H9 (cell line): ENCODE measurements around the gene KAT14. TPM values are rescaled to one million over a fixed set of nuclear protein-coding genes. Genes with fewer than 3 reads are reported as not detected.
A peak's percentile ranks its signal among the peaks of the same experiment; 100 is the strongest.
"Not testable (repeated sequence)": the region's sequence is repeated elsewhere in the genome, so short reads cannot be mapped to it uniquely, and the experiment has no call there.

Experiments
- DNase-seq: peaks from one replicate; pipeline ENCODE4 v3.0.0-alpha.2; 2017
- H2AFZ ChIP-seq: one replicate; pipeline ENCODE4 v1.6.1; 2013; ENCODE audit warnings: mild to moderate bottlenecking, low read length, control low read depth, moderate library complexity
- H2AK5ac ChIP-seq: 2 replicates; pipeline ENCODE4 v1.6.1; 2013; ENCODE audit warnings: low read length, control low read depth, mixed read lengths; ENCODE audit not compliant: insufficient read length
- H2BK120ac ChIP-seq: one replicate; pipeline ENCODE4 v1.6.1; 2013; ENCODE audit warnings: low read depth, mild to moderate bottlenecking, low read length, control low read depth, inconsistent platforms; ENCODE audit not compliant: poor library complexity, severe bottlenecking
- H2BK12ac ChIP-seq: 2 replicates; pipeline ENCODE4 v1.6.1; 2013; ENCODE audit warnings: low read length, control low read depth, mixed read lengths, low read depth; ENCODE audit not compliant: insufficient read length
- H2BK15ac ChIP-seq: 2 replicates; pipeline ENCODE4 v1.6.1; 2013; ENCODE audit warnings: low read depth, low read length, control low read depth
- H2BK20ac ChIP-seq: one replicate; pipeline ENCODE4 v1.6.1; 2013; ENCODE audit warnings: low read depth, mild to moderate bottlenecking, low read length, control low read depth, inconsistent platforms; ENCODE audit not compliant: poor library complexity, severe bottlenecking
- H2BK5ac ChIP-seq: 2 replicates; pipeline ENCODE4 v1.6.1; 2013; ENCODE audit warnings: low read length, control low read depth, mixed read lengths; ENCODE audit not compliant: insufficient read length
- H3K14ac ChIP-seq: 2 replicates; pipeline ENCODE4 v1.6.1; 2013; ENCODE audit warnings: low read length, control low read depth; ENCODE audit not compliant: insufficient read depth
- H3K18ac ChIP-seq: 2 replicates; pipeline ENCODE4 v1.6.1; 2013; ENCODE audit warnings: low read depth, mild to moderate bottlenecking, mixed read lengths, low read length, control low read depth; ENCODE audit not compliant: insufficient read length
- H3K23ac ChIP-seq: 2 replicates; pipeline ENCODE4 v1.6.1; 2013; ENCODE audit warnings: low read length, control low read depth, mixed read lengths, low read depth; ENCODE audit not compliant: insufficient read length
- H3K23me2 ChIP-seq: 2 replicates; pipeline ENCODE4 v1.6.1; 2013; ENCODE audit warnings: low read depth, mild to moderate bottlenecking, mixed read lengths, low read length, control low read depth; ENCODE audit not compliant: insufficient read length, poor library complexity, severe bottlenecking
- H3K27ac ChIP-seq: 2 replicates; pipeline ENCODE4 v1.5.1; 2013; ENCODE audit warnings: low read length, control low read depth, mixed read lengths, low read depth; ENCODE audit not compliant: insufficient read length
- H3K27me3 ChIP-seq: 2 replicates; pipeline ENCODE4 v1.6.1; 2013; ENCODE audit warnings: low read length, control low read depth, inconsistent platforms; ENCODE audit not compliant: insufficient read depth
- H3K4ac ChIP-seq: 2 replicates; pipeline ENCODE4 v1.6.1; 2013; ENCODE audit warnings: low read depth, mild to moderate bottlenecking, control low read depth, inconsistent platforms, low read length, moderate library complexity
- H3K4me1 ChIP-seq: 2 replicates; pipeline ENCODE4 v1.6.1; 2013; ENCODE audit warnings: low read length, control low read depth, inconsistent platforms; ENCODE audit not compliant: insufficient read depth
- H3K4me2 ChIP-seq: 2 replicates; pipeline ENCODE4 v1.6.1; 2013; ENCODE audit warnings: low read length, control low read depth, mixed read lengths; ENCODE audit not compliant: insufficient read length, insufficient read depth
- H3K56ac ChIP-seq: 2 replicates; pipeline ENCODE4 v1.6.1; 2013; ENCODE audit warnings: low read depth, mild to moderate bottlenecking, mixed read lengths, low read length, control low read depth; ENCODE audit not compliant: insufficient read length
- H3K79me1 ChIP-seq: 2 replicates; pipeline ENCODE4 v1.6.1; 2013; ENCODE audit warnings: low read depth, mild to moderate bottlenecking, moderate library complexity, low read length, control low read depth, inconsistent platforms; ENCODE audit not compliant: insufficient read depth, poor library complexity, severe bottlenecking
- H3K79me2 ChIP-seq: 2 replicates; pipeline ENCODE4 v1.6.1; 2013; ENCODE audit warnings: low read length, control low read depth, inconsistent platforms; ENCODE audit not compliant: insufficient read depth
- H3K9ac ChIP-seq: 2 replicates; pipeline ENCODE4 v1.6.1; 2013; ENCODE audit warnings: low read length, control low read depth, mixed read lengths; ENCODE audit not compliant: insufficient read length; ENCODE audit errors: extremely low read depth
- H3K9me3 ChIP-seq: one replicate; pipeline ENCODE4 v1.6.1; 2013; ENCODE audit warnings: low read depth, low read length, inconsistent platforms; ENCODE audit not compliant: control insufficient read depth
- H3T11ph ChIP-seq: one replicate; pipeline ENCODE4 v1.6.1; 2013; ENCODE audit warnings: mild to moderate bottlenecking, low read length, control low read depth, inconsistent platforms
- H4K20me1 ChIP-seq: one replicate; pipeline ENCODE4 v1.6.1; 2013; ENCODE audit not compliant: control insufficient read depth, insufficient read length, insufficient read depth
- H4K5ac ChIP-seq: 2 replicates; pipeline ENCODE4 v1.6.1; 2013; ENCODE audit warnings: low read depth, mild to moderate bottlenecking, mixed read lengths, low read length, control low read depth; ENCODE audit not compliant: insufficient read length
- H4K8ac ChIP-seq: replicated peaks from 2 replicates; pipeline ENCODE4 v1.6.1; 2013; ENCODE audit warnings: low read length, control low read depth, mixed read lengths, low read depth; ENCODE audit not compliant: insufficient read length
- H4K91ac ChIP-seq: 2 replicates; pipeline ENCODE4 v1.6.1; 2013; ENCODE audit warnings: low read depth, mild to moderate bottlenecking, moderate library complexity, mixed read lengths, low read length, control low read depth; ENCODE audit not compliant: insufficient read length
- H3K27ac Mint-ChIP-seq, 3 experiments: 2 replicates in 2 of 3; 3 replicates in 1 of 3; pipeline ENCODE4 v1.8.0; 2020 to 2021; ENCODE audit warnings: mixed read lengths in 3 of 3, mild to moderate bottlenecking in 1 of 3, moderate library complexity in 1 of 3
- H3K27me3 Mint-ChIP-seq: 2 replicates; pipeline ENCODE4 v1.8.0; 2021; ENCODE audit warnings: low read depth, mild to moderate bottlenecking, moderate library complexity, mixed read lengths
- H3K36me3 Mint-ChIP-seq, 3 experiments: 2 replicates in 2 of 3; 3 replicates in 1 of 3; pipeline ENCODE4 v1.8.0; 2020 to 2021; ENCODE audit warnings: low read depth in 3 of 3, mixed read lengths in 3 of 3; ENCODE audit not compliant: insufficient read depth in 1 of 3
- H3K4me1 Mint-ChIP-seq, 2 experiments: 2 replicates each; pipeline ENCODE4 v1.8.0; 2020; ENCODE audit warnings: mixed read lengths in 2 of 2
- H3K4me3 Mint-ChIP-seq, 2 experiments: 2 replicates in 1 of 2; 3 replicates in 1 of 2; pipeline ENCODE4 v1.8.0; 2020 to 2021; ENCODE audit warnings: mild to moderate bottlenecking in 2 of 2, mixed read lengths in 2 of 2, moderate library complexity in 1 of 2
- H3K9me3 Mint-ChIP-seq, 2 experiments: 2 replicates in 1 of 2; 3 replicates in 1 of 2; pipeline ENCODE4 v1.8.0; 2020; ENCODE audit warnings: mild to moderate bottlenecking in 2 of 2, mixed read lengths in 2 of 2, moderate library complexity in 1 of 2
- WGBS: extraction: QIAGEN DNeasy Blood & Tissue Kit; methylation state at CpG from one replicate; pipeline ENCODE4 v1.1.7; 2013; ENCODE audit warnings: missing lambda C conversion rate, low lambda C conversion rate, mixed read lengths; ENCODE audit not compliant: insufficient read length; ENCODE audit errors: extremely low coverage; 5-methylcytosine and 5-hydroxymethylcytosine counted together
- total RNA-seq: library from RNA; stranded (reverse); gene quantifications from 2 replicates; pipeline ENCODE4 v1.2.1, GENCODE V29; 2021
- TF ChIP-seq, protein P1 (sequence below): fragments of 200-600 bp; sonication (generic); conservative IDR thresholded peaks from 3 replicates; pipeline ENCODE4 v1.8.0; 2021; ENCODE audit warnings: antibody characterized with exemption, mild to moderate bottlenecking

Gene KAT14
- total RNA-seq, 1 experiment from 2014 or later, result 19.2 TPM

DNA sequence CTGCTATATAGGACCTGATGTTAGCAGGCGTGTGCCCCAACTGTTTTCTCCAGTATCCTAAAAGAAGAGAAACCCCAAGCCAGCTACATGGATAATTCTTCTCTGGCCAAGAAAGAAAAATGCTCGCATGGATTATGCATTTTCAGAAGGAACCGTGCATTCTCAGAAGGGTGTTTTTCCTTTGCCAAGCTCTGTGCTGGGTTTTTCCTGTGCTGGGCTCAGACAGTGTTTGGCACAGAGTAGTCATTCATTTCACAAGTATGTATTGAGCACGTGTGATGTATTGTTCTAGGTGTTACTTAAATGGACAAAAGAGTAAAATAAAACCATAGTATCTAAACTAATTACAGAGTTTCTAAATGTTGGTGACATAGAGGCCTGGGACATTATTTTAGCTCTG, 88.0 kb downstream of the KAT14 start:
- H3K27ac Mint-ChIP-seq, result peak overlapping the region in 2 of 3 experiments; percentile 95 to 97; a peak in 2 of 7 replicates
- WGBS, result no CpG with 5 or more reads among the region's 4 CpGs

DNA sequence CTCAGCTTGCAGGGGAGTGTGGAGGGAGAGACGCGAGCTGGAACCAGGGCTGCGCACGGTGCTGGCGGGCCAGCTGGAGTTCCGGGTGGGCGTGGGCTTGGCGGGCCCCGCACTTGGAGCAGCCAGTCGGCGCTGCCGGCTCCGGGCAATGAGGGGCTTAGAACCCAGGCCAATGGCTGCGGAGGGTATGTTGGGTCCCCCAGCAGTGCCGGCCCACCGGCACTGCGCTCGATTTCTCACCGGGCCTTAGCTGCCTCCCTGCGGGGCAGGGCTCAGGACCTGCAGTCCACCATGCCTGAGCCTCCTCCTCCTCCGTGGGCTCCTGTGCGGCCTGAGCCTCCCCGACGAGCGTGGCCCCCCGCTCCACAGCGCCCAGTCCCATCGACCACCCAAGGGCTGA, 89.1 kb downstream of the KAT14 start:
- H2AFZ ChIP-seq, H3K9me3 Mint-ChIP-seq, H3T11ph ChIP-seq, H4K5ac ChIP-seq, H3K23me2 ChIP-seq, H3K4me2 ChIP-seq, H3K56ac ChIP-seq, H3K27me3 ChIP-seq, H3K4me1 ChIP-seq, H4K8ac ChIP-seq, H3K14ac ChIP-seq, DNase-seq, H3K36me3 Mint-ChIP-seq, H2BK120ac ChIP-seq, H3K79me2 ChIP-seq, H3K18ac ChIP-seq, H3K9me3 ChIP-seq, H2BK15ac ChIP-seq, H3K4me3 Mint-ChIP-seq, H4K91ac ChIP-seq, H3K27me3 Mint-ChIP-seq, H2AK5ac ChIP-seq, H2BK20ac ChIP-seq, H3K9ac ChIP-seq, H3K4ac ChIP-seq, H2BK5ac ChIP-seq, H2BK12ac ChIP-seq, H3K27ac Mint-ChIP-seq, H3K27ac ChIP-seq, H4K20me1 ChIP-seq, H3K23ac ChIP-seq, H3K79me1 ChIP-seq: not testable (repeated sequence)
- H3K4me1 Mint-ChIP-seq, result peaks cover 17 to 18% of the 10 kb centered on the region in 2 experiments
- WGBS, result no CpG with 5 or more reads among the region's 28 CpGs

More for the DNA sequence above, 88.0 kb downstream of the KAT14 start:
- no peaks in the 10 kb centered on the region for H3K23me2 ChIP-seq
- no peak overlapping the region for H2BK120ac ChIP-seq
- no peak overlapping the region for H2BK20ac ChIP-seq
- H4K20me1 ChIP-seq, result no peaks in the 10 kb centered on the region
- H3K4me1 ChIP-seq, result no peaks in the 10 kb centered on the region
- Mint-ChIP-seq H3K9me3 (no peaks in the 10 kb centered on the region; a peak in 1 of 5 replicates), H3K4me3 (no peak overlapping the region), H3K4me1 (peaks cover 17 to 18% of the 10 kb centered on the region in 2 experiments), H3K27me3 (no peaks in the 10 kb centered on the region), H3K36me3 (no peaks in the 10 kb centered on the region)
- H2BK5ac ChIP-seq, result no peak overlapping the region
- H2BK12ac ChIP-seq, result no peak overlapping the region
- no peaks in the 10 kb centered on the region for H3K79me1 ChIP-seq
- no peak overlapping the region for H3K56ac ChIP-seq
- H2AFZ ChIP-seq, result no peak overlapping the region
- H4K91ac ChIP-seq, result no peak overlapping the region
- no peaks in the 10 kb centered on the region for H3K9me3 ChIP-seq
- H3K27ac ChIP-seq, result no peak overlapping the region
- no peak overlapping the region for H3K4ac ChIP-seq
- no peaks in the 10 kb centered on the region for H3K79me2 ChIP-seq
- no peaks in the 10 kb centered on the region for H3K27me3 ChIP-seq
- H2AK5ac ChIP-seq, result no peak overlapping the region
- no peak overlapping the region for H3K9ac ChIP-seq
- no peak overlapping the region for H2BK15ac ChIP-seq
- H3K23ac ChIP-seq, result no peak overlapping the region
- no peak for DNase-seq
- no peak overlapping the region for H3K4me2 ChIP-seq
- no peak overlapping the region for H3K14ac ChIP-seq
- TF ChIP-seq, protein P1, sequence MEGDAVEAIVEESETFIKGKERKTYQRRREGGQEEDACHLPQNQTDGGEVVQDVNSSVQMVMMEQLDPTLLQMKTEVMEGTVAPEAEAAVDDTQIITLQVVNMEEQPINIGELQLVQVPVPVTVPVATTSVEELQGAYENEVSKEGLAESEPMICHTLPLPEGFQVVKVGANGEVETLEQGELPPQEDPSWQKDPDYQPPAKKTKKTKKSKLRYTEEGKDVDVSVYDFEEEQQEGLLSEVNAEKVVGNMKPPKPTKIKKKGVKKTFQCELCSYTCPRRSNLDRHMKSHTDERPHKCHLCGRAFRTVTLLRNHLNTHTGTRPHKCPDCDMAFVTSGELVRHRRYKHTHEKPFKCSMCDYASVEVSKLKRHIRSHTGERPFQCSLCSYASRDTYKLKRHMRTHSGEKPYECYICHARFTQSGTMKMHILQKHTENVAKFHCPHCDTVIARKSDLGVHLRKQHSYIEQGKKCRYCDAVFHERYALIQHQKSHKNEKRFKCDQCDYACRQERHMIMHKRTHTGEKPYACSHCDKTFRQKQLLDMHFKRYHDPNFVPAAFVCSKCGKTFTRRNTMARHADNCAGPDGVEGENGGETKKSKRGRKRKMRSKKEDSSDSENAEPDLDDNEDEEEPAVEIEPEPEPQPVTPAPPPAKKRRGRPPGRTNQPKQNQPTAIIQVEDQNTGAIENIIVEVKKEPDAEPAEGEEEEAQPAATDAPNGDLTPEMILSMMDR, result no peak
- no peak overlapping the region for H4K8ac ChIP-seq
- H3T11ph ChIP-seq, result no peak overlapping the region
- H4K5ac ChIP-seq, result no peak overlapping the region
- H3K18ac ChIP-seq, result no peak overlapping the region
